Panc1 (cell line): ENCODE results near the gene KLHL15. TPM values are rescaled to one million over a fixed set of nuclear protein-coding genes. Genes with fewer than 3 reads are reported as not detected.
A peak's percentile ranks its signal among the peaks of the same experiment; 100 is the strongest.

ENCODE experiments used
- ATAC-seq: fragments of 200-7000 bp; cut with Tn5 transposase; 2 replicates; pipeline ENCODE4 v1.9.1; 2020; ENCODE audit warnings: mild to moderate bottlenecking, moderate library complexity
- BruUV-seq: library from RNA; stranded (reverse); fragments of 400-500 nt; replicated peaks from 2 replicates; lab custom pipeline; 2021; lab: Mats Ljungman, UMichigan
- CTCF ChIA-PET: fragments of 300-600 bp; sonication (Branson Sonifier 250); formaldehyde crosslinking; loops from one replicate; lab custom pipeline; 2022; ENCODE audit warnings: antibody characterized with exemption; lab: Charles Lee
- POLR2A ChIA-PET: fragments of 300-600 bp; sonication (Branson Sonifier 250); formaldehyde crosslinking; loops from one replicate; lab custom pipeline; 2022; ENCODE audit warnings: antibody characterized with exemption; lab: Charles Lee
- DNase-seq: peaks from one replicate; pipeline ENCODE4 v3.0.0-alpha.2; 2010; ENCODE audit warnings: low read depth, low spot score
- H3K27ac ChIP-seq: 2 replicates; pipeline ENCODE4 v1.5.1; 2011; ENCODE audit warnings: mild to moderate bottlenecking, low read length, inconsistent platforms
- H3K27me3 ChIP-seq: fragments of 200-500 bp; sonication (Bioruptor generic); 2 replicates; pipeline ENCODE4 v1.6.0; 2014; ENCODE audit warnings: low read length, inconsistent platforms; ENCODE audit not compliant: control insufficient read depth, insufficient read depth
- H3K36me3 ChIP-seq: fragments of 200-500 bp; sonication (Bioruptor generic); 2 replicates; pipeline ENCODE4 v1.5.1; 2014; ENCODE audit warnings: inconsistent platforms, mild to moderate bottlenecking, low read length, moderate library complexity; ENCODE audit not compliant: control insufficient read depth, insufficient read depth
- H3K4me1 ChIP-seq: 2 replicates; pipeline ENCODE4 v1.5.1; 2011; ENCODE audit warnings: inconsistent platforms, mild to moderate bottlenecking, low read length, moderate library complexity; ENCODE audit not compliant: control insufficient read depth, insufficient read depth
- H3K4me3 ChIP-seq, 2 experiments: 2 replicates each; pipeline ENCODE4 v1.5.1; 2011 to 2012; ENCODE audit warnings: low read depth in 2 of 2, low read length in 2 of 2, mild to moderate bottlenecking in 2 of 2, inconsistent platforms in 1 of 2, moderate library complexity in 1 of 2
- H3K9me3 ChIP-seq: fragments of 200-500 bp; sonication (Bioruptor generic); 2 replicates; pipeline ENCODE4 v1.5.1; 2014; ENCODE audit warnings: low read depth, mild to moderate bottlenecking, inconsistent platforms, low read length, moderate library complexity; ENCODE audit not compliant: control insufficient read depth, insufficient read depth
- POLR2AphosphoS5 ChIP-seq: IDR thresholded peaks from 2 replicates; pipeline ENCODE4 v1.6.1; 2012; ENCODE audit warnings: mild to moderate bottlenecking, low read depth, low read length, moderate library complexity
- SIN3A ChIP-seq: IDR thresholded peaks from 2 replicates; pipeline ENCODE4 v1.6.1; 2012; ENCODE audit warnings: low read depth, mild to moderate bottlenecking, low read length, moderate library complexity, borderline replicate concordance; ENCODE audit not compliant: insufficient read depth
- in situ Hi-C: cut with HindIII; loops from 2 replicates; pipeline ENCODE4 v1.10.0; 2016; ENCODE audit warnings: low sequenced_read_pairs, low pct_unique_long_range_greater_than_20kb
- intact Hi-C: fragments of 100-400 bp; cut with micrococcal nuclease; formaldehyde crosslinking; loops from one replicate; pipeline ENCODE4 v1.10.0; 2022; ENCODE audit not compliant: unreplicated experiment
- total RNA-seq: library from RNA; stranded (reverse); gene quantifications from one replicate; pipeline ENCODE4 v1.2.1, GENCODE V29; 2021; ENCODE audit not compliant: unreplicated experiment
- TF ChIP-seq, protein P1 (sequence below): fragments of 450-650 bp; IDR thresholded peaks from 2 replicates; pipeline ENCODE4 v1.5.1; 2017; ENCODE audit warnings: mild to moderate bottlenecking

Gene KLHL15
- total RNA-seq, 1 experiment from 2014 or later: 9.6 TPM

GRCh38 chrX:24024819-24025740, 1.9 kb downstream of the KLHL15 start:
- intact Hi-C loops: no loop called here
- DNase-seq (no peak), ATAC-seq (peak; percentile 96)
- no peaks in the 10 kb centered on the region for H3K36me3 ChIP-seq
- POLR2A ChIA-PET: interaction anchor here (0.6 to 1.0 kb wide), 2 partner anchors 29 to 120 kb away, joined by 4 to 15 read pairs; no protein-coding TSS in a partner anchor
- no peaks in the 10 kb centered on the region for H3K4me1 ChIP-seq
- H3K27me3 ChIP-seq: no peaks in the 10 kb centered on the region
- no peaks in the 10 kb centered on the region for H3K9me3 ChIP-seq
- H3K4me3 ChIP-seq: peak overlapping the region; percentile 70 to 75
- in situ Hi-C loops: no loop called here
- BruUV-seq: no TSS peak
- CTCF ChIA-PET: interaction anchor here (0.9 kb wide), 1 partner anchor 30 kb away, joined by 3 read pairs; the partner anchor contains the start of gene EIF2S3
- H3K27ac ChIP-seq: peak overlapping the region; percentile 82; the same call in 1 of the 2 replicates
- TF ChIP-seq SIN3A (no peak), POLR2AphosphoS5 (peak; percentile 84)
- TF ChIP-seq, protein P1, sequence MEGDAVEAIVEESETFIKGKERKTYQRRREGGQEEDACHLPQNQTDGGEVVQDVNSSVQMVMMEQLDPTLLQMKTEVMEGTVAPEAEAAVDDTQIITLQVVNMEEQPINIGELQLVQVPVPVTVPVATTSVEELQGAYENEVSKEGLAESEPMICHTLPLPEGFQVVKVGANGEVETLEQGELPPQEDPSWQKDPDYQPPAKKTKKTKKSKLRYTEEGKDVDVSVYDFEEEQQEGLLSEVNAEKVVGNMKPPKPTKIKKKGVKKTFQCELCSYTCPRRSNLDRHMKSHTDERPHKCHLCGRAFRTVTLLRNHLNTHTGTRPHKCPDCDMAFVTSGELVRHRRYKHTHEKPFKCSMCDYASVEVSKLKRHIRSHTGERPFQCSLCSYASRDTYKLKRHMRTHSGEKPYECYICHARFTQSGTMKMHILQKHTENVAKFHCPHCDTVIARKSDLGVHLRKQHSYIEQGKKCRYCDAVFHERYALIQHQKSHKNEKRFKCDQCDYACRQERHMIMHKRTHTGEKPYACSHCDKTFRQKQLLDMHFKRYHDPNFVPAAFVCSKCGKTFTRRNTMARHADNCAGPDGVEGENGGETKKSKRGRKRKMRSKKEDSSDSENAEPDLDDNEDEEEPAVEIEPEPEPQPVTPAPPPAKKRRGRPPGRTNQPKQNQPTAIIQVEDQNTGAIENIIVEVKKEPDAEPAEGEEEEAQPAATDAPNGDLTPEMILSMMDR: peak; percentile 66

DNA sequence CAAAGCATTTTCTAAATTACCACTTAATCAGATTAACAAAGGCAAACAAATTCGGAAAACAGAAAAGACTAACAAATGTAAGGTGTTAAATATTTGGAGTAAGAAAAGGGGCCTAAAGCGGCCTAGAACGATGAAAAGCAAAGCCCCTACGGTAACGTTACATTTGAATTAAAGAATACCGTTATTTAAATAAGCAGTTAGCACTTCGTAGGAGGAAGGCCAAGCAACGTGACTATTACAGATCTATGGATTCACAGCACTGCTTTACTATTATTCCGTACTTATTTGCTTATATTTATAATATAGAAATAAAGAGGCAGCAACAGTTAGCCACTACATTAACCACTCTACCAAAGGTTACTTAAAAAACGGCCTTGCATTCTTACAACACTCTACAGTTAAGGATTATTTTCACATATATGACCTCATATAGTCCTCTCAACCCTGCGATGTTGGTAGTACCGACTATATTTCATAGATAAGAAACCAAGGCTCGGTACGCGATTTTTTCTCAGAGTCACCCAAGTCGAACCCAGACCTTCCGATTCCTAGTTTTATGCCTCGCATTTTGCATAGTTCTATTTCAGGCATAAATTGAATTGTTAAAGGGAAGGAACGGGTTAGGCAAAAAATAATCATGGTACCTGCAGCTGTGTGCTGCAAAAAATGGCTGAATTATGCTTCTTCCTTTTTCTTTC, 2.9 kb downstream of the KLHL15 start:
- BruUV-seq: no TSS peak
- no peak for TF ChIP-seq SIN3A
- peak overlapping the region; percentile 82 for H3K27ac ChIP-seq
- in situ Hi-C loops (no loop called here), intact Hi-C loops (no loop called here)
- H3K4me1 ChIP-seq: no peaks in the 10 kb centered on the region
- H3K4me3 ChIP-seq: peak overlapping the region; percentile 70 to 75
- CTCF ChIA-PET: no interaction called here
- no peaks in the 10 kb centered on the region for H3K9me3 ChIP-seq
- no peaks in the 10 kb centered on the region for H3K36me3 ChIP-seq
- DNase-seq: no peak
- ATAC-seq: no peak
- no peaks in the 10 kb centered on the region for H3K27me3 ChIP-seq
- POLR2A ChIA-PET: no interaction called here

GRCh38 chrX:24023544-24023943, 3.4 kb downstream of the KLHL15 start:
- ChIA-PET POLR2A (no interaction called here), CTCF (no interaction called here)
- no TSS peak for BruUV-seq
- intact Hi-C loops (no loop called here), in situ Hi-C loops (no loop called here)
- no peaks in the 10 kb centered on the region for H3K36me3 ChIP-seq
- peak overlapping the region; percentile 82 for H3K27ac ChIP-seq
- DNase-seq: no peak
- TF ChIP-seq, protein P1: no peak
- peak overlapping the region; percentile 70 to 75 for H3K4me3 ChIP-seq
- H3K9me3 ChIP-seq: no peaks in the 10 kb centered on the region
- H3K4me1 ChIP-seq: no peaks in the 10 kb centered on the region
- H3K27me3 ChIP-seq: no peaks in the 10 kb centered on the region
- ATAC-seq: no peak
